Duodenal mucosa (tissue), 2 donors: Measurements from ENCODE around the gene TWF2.
A peak's percentile ranks its signal among the peaks of the same experiment; 100 is the strongest.

Source experiments
- H3K27ac ChIP-seq: one replicate; pipeline ENCODE4 v1.7.0; 2013; ENCODE audit warnings: low read depth, low read length
- H3K27me3 ChIP-seq, 2 donors: one replicate each; pipeline ENCODE4 v1.7.0; 2013; ENCODE audit warnings: low read length in 2 of 2, control low read depth in 1 of 2; ENCODE audit not compliant: insufficient read depth in 2 of 2, control insufficient read depth in 1 of 2
- H3K36me3 ChIP-seq, 2 donors: one replicate each; pipeline ENCODE4 v1.7.0; 2013; ENCODE audit warnings: low read length in 2 of 2, control low read depth in 1 of 2; ENCODE audit not compliant: insufficient read depth in 2 of 2, control insufficient read depth in 1 of 2
- H3K4me1 ChIP-seq, 2 donors: one replicate each; pipeline ENCODE4 v1.7.0; 2013; ENCODE audit warnings: low read length in 2 of 2, control low read depth in 1 of 2; ENCODE audit not compliant: insufficient read depth in 2 of 2, control insufficient read depth in 1 of 2
- H3K4me3 ChIP-seq, 2 donors: one replicate each; pipeline ENCODE4 v1.7.0; 2013; ENCODE audit warnings: low read length in 2 of 2, low read depth in 1 of 2
- H3K9ac ChIP-seq, 2 donors: one replicate each; pipeline ENCODE4 v1.7.0; 2013; ENCODE audit warnings: low read length in 2 of 2, low read depth in 1 of 2
- H3K9me3 ChIP-seq, 2 donors: one replicate each; pipeline ENCODE4 v1.7.0; 2013; ENCODE audit warnings: low read length in 2 of 2, control low read depth in 1 of 2; ENCODE audit not compliant: control insufficient read depth in 1 of 2

The TWF2 gene

DNA sequence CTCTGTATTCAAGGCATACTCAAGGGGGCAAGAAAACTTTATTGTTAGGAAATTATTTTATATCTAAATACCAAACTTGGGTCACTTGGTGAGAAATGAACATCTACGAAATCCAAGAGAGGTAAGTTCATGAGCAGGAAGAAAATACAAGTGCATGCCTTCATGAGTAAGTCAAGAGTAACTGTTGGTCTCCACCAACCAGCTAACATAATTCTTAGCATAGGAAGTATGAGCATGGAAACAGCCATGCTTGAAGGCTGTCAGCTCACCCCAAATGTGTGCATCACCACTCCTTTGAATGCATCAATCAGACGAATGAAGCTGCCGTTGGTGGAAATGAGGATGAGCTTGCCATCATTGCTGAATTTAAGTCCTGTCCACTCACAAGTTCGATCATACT is 20.5 kb upstream of the TWF2 start:
- H3K36me3 ChIP-seq: peaks cover 70 to 95% of the 10 kb centered on the region in 2 donors
- H3K27me3 ChIP-seq: no peaks in the 10 kb centered on the region
- no peaks in the 10 kb centered on the region for H3K4me1 ChIP-seq
- H3K9me3 ChIP-seq: no peaks in the 10 kb centered on the region
- no peak overlapping the region for H3K9ac ChIP-seq
- no peak overlapping the region for H3K4me3 ChIP-seq
- H3K27ac ChIP-seq: no peak overlapping the region

DNA sequence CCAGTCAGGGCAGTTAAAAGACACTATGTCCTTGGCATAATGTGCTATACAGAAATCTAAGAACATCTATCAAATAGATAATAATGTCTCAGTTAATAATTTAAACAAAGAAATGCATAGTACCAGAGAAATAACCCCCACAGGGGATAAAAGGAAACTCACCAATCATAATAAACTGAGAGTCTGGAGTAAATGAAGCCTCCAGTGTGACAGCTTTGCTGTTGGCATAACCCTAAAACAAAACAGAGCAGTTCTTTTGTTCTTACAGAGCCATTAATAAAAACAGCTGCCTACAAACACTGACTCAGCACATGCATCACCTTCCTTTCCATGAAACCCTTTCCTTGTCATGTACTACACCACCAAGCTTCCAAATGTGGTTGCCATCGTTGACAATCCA is 20.1 kb upstream of the TWF2 start:
- no peaks in the 10 kb centered on the region for H3K27me3 ChIP-seq
- no peak overlapping the region for H3K4me3 ChIP-seq
- peaks cover 71 to 95% of the 10 kb centered on the region in 2 donors for H3K36me3 ChIP-seq
- peaks cover under 1 to 1% of the 10 kb centered on the region in 2 donors for H3K4me1 ChIP-seq
- H3K9ac ChIP-seq: no peak overlapping the region
- no peak overlapping the region for H3K27ac ChIP-seq
- H3K9me3 ChIP-seq: no peaks in the 10 kb centered on the region

DNA sequence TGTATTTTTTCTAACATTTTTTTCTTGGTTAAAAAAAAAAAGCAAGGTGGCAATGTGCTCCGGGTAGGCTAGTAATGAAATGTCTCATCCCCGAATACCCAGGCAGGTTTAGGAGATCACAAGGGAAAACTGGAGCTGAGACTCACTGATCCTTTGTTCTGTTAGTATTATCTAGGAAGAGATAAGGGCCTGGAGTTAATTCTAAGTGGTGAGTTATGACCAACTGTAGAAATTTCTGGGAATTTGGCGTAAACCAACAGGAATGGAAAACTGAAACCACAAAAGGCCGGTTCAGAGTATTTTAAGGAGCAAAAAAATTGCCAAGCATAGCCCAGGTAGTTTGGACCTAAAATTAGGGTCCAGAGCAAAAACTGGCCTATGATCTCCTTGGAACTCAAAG is 19.0 kb upstream of the TWF2 start:
- Histone ChIP-seq H3K4me3 (no peak overlapping the region), H3K27me3 (no peaks in the 10 kb centered on the region), H3K9me3 (no peaks in the 10 kb centered on the region), H3K27ac (no peak overlapping the region), H3K36me3 (peaks cover 71 to 95% of the 10 kb centered on the region in 2 donors), H3K4me1 (peaks cover 8 to 12% of the 10 kb centered on the region in 2 donors), H3K9ac (no peak overlapping the region)

DNA sequence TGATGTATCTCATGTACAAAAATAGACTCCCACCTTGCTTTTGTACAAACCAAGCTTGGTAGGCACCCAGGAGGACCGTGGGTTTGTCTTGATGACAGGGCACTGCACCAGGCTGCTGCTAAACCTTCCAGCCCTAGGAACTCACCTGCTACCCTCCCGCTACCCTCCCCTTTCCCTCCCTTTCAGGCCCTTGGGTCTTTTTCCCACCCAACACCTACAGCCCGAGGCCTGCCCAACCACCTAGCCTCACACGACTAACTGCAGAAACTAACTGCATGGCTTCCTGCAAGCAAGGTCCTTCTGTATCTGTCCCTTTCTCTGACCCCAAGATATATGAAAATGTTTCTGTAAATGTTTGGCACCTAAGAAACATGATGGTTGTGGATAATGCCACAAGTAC is 17.7 kb upstream of the TWF2 start:
- Histone ChIP-seq H3K36me3 (peaks cover 62 to 93% of the 10 kb centered on the region in 2 donors), H3K9me3 (no peaks in the 10 kb centered on the region), H3K27me3 (no peaks in the 10 kb centered on the region), H3K4me1 (peaks cover 8 to 13% of the 10 kb centered on the region in 2 donors), H3K9ac (no peak overlapping the region), H3K4me3 (no peak overlapping the region), H3K27ac (no peak overlapping the region)

DNA sequence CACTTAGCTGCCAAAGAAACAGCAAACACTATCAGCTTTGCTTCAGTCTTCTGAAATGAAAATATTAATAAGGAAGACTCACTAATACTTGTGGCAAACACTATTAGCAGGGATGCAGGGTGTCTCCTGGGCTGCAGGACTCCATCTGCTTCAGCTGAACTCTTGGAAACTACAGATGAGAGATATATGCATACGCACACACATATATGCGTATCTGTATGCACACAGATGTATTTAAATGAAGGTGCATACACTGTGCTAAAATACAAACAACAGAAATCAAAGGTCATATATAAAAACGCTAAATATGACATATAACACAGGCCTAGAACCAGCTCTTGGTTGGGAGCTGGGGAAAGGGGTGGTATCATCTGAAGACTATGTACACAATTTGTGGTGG is 17.2 kb upstream of the TWF2 start:
- Histone ChIP-seq H3K4me1 (peaks cover 8 to 13% of the 10 kb centered on the region in 2 donors), H3K9ac (no peak overlapping the region), H3K9me3 (no peaks in the 10 kb centered on the region), H3K36me3 (peaks cover 62 to 91% of the 10 kb centered on the region in 2 donors), H3K27ac (no peak overlapping the region), H3K4me3 (no peak overlapping the region), H3K27me3 (no peaks in the 10 kb centered on the region)

DNA sequence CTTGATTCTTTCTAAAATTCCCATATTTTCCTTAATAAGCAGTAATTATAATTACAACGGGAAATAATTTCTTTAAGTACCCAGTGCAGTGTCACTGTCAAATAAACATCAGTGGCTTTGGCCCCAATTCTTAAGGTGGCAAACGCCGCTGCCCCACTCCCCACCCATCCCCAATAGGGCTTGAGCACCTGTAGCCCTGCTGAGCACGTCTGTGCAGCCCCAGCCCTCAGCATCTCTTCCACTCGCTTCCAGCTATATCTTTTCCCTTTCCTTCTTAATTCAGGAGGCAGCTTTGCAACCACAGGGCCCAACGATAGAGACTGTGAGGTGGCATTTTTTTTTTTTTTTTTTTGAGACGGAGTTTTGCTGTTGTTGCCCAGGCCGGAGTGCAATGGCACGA is 15.7 kb upstream of the TWF2 start:
- H3K9me3 ChIP-seq: no peaks in the 10 kb centered on the region
- no peak overlapping the region for H3K27ac ChIP-seq
- H3K9ac ChIP-seq: no peak overlapping the region
- H3K4me1 ChIP-seq: peaks cover 8 to 13% of the 10 kb centered on the region in 2 donors
- H3K36me3 ChIP-seq: peaks cover 65 to 81% of the 10 kb centered on the region in 2 donors
- H3K4me3 ChIP-seq: no peak overlapping the region
- H3K27me3 ChIP-seq: no peaks in the 10 kb centered on the region

DNA sequence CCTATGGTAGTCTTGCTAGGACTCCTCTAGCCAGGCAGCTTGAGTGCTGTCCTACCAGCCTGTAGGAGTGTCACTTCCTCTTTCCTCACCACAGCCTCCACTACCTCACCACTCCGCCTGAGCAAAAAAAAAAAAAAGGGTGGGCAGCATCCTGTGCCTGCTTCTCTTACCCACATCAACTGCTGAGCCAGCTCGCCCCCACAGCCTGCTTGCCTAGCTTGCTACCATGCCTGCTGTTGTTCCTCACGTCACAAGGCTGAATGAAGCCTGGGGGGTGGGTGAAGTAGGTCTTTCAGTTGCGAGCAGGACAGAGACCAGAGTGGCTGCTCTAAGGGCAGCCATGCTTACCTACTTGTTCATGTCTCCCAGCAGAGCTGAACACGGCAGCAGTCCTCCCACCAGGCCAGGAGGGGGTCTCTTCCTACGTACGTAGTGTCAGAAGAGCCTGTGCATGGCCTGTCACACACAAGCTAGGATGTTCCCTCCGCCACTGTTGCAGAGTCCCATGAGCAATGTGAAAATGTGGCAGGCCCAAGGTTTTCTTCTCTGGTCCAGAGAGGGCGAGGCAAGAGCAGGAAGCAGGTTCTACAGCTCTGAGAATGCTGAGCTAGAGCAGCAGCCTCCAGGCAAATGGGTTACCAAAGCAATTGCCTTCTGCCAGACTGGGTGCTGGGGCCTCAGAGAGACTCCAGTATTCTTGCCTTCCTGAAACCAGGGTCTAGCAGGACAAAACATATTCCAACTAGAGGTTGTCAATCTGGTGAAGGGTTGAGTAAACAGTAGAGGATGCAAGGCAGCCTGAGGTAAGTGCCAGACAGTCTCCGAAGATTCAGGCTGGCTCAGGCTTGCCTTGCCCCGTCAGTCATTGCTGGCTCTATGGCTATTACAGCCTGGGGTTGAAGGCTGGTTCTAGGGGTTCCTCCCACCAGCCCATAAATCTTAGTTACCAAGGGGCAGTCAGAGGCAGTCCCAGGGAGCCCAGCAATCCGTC is 14.7 kb upstream of the TWF2 start:
- no peaks in the 10 kb centered on the region for H3K9me3 ChIP-seq
- no peaks in the 10 kb centered on the region for H3K27me3 ChIP-seq
- H3K4me1 ChIP-seq: peaks cover 8 to 13% of the 10 kb centered on the region in 2 donors
- H3K27ac ChIP-seq: peak overlapping the region; percentile 42
- no peak overlapping the region for H3K4me3 ChIP-seq
- H3K36me3 ChIP-seq: peaks cover 60 to 81% of the 10 kb centered on the region in 2 donors
- no peak overlapping the region for H3K9ac ChIP-seq

DNA sequence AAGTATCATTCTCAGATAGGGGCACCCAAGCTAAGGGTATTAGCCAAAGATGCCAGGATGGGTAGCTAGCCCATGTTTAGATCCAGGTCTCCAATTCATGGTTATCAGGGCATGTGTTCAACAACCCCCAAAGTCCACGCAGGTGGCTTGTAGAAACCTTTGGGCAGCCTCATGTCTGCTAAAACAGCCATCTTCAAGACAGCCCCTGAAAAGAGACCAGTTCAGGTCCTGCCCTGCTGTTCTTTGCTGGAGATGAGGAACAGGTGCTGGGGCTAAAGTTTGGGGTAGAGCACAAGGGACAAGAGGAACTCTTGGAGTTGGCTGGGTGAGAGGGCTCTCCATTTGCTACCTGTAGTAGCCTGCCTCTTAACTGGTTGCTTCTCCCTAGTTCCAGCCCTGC is 11.2 kb upstream of the TWF2 start:
- H3K9ac ChIP-seq: no peak overlapping the region
- H3K27ac ChIP-seq: no peak overlapping the region
- peaks cover 12 to 39% of the 10 kb centered on the region in 2 donors for H3K4me1 ChIP-seq
- peaks cover 27 to 49% of the 10 kb centered on the region in 2 donors for H3K36me3 ChIP-seq
- no peak overlapping the region for H3K4me3 ChIP-seq
- no peaks in the 10 kb centered on the region for H3K9me3 ChIP-seq
- H3K27me3 ChIP-seq: no peaks in the 10 kb centered on the region

DNA sequence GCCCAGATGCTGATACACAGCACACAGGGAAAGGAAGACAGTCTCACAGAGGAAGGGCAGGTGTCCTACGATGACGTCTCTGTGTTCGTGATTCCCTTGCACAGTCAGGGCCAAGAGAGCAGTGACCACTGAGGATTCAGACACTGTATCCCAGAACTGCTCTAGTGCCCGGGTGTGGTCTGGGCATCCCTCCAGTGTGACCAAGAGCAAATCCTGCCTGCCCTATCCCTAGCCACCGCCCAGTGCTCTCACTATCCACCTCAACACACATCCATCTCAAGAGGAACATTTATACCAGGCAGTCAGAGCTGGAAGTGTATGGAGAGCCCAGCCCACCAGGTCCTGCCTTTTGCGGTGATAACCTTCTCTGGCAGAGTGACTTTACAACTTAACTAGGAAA is 10.7 kb upstream of the TWF2 start:
- H3K27me3 ChIP-seq: no peaks in the 10 kb centered on the region
- H3K27ac ChIP-seq: no peak overlapping the region
- H3K9ac ChIP-seq: no peak overlapping the region
- H3K4me3 ChIP-seq: no peak overlapping the region
- H3K9me3 ChIP-seq: no peaks in the 10 kb centered on the region
- peaks cover 12 to 43% of the 10 kb centered on the region in 2 donors for H3K4me1 ChIP-seq
- peaks cover 27 to 48% of the 10 kb centered on the region in 2 donors for H3K36me3 ChIP-seq

DNA sequence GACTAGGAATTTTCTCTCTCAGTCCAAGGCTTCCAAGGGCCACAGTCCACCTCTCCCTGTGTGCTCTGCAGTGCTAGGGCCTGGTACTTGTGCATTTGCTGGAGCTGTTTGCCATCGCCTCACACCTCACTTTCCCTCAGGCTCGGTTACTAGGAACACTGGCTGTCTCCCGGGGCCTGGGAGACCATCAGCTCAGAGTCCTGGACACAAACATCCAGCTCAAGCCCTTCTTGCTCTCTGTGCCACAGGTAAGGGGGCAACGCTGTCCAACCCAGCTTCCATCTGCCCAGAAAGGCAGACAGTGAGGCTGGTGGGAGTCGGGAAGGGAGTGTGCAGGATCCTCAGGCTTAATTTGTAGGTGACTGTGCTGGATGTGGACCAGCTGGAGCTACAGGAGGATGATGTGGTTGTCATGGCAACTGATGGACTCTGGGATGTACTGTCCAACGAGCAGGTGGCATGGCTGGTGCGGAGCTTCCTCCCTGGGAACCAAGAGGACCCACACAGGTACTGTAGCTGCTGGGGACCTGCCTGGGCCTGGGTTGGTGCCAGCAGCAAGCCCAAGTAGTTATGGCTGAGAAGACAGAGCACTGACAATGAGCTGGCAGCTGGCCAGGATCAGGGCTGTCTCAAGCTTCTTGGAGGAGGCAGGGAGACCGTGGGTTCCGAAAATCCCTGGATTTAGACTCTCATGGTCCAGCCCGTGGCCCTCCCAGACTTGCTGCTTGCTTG is 10.0 kb upstream of the TWF2 start:
- H3K36me3 ChIP-seq: peaks cover 22 to 41% of the 10 kb centered on the region in 2 donors
- H3K27ac ChIP-seq: no peak overlapping the region
- H3K4me3 ChIP-seq: no peak overlapping the region
- H3K9ac ChIP-seq: no peak overlapping the region
- peaks cover 11 to 47% of the 10 kb centered on the region in 2 donors for H3K4me1 ChIP-seq
- no peaks in the 10 kb centered on the region for H3K9me3 ChIP-seq
- no peaks in the 10 kb centered on the region for H3K27me3 ChIP-seq
